Glomerular visceral epithelial cell (primary cell): Measurements from ENCODE around the gene ERO1B.
"Not testable (repeated sequence)": the region's sequence is repeated elsewhere in the genome, so short reads cannot be mapped to it uniquely, and the experiment has no call there.

ENCODE experiments used
- DNase-seq: peaks from one replicate; pipeline ENCODE4 v3.0.0-alpha.2; 2016; ENCODE audit errors: extremely low spot score

ERO1B gene

DNA sequence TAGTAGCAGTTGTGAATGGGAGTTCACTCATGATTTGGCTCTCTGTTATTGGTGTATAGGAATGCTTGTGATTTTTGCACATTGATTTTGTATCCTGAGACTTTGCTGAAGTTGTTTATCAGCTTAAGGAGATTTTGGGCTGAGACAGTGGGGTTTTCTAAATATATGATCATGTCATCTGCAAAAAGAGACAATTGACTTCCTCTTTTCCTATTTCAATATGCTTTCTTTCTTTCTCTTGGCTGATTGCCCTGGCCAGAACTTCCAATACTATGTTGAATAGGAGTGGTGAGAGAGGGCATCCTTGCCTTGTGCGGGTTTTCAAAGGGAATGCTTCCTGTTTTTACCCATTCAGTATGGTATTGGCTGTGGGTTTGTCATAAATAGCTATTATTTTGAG lies 93.7 kb downstream of the ERO1B start:
- not testable (repeated sequence) for DNase-seq

DNA sequence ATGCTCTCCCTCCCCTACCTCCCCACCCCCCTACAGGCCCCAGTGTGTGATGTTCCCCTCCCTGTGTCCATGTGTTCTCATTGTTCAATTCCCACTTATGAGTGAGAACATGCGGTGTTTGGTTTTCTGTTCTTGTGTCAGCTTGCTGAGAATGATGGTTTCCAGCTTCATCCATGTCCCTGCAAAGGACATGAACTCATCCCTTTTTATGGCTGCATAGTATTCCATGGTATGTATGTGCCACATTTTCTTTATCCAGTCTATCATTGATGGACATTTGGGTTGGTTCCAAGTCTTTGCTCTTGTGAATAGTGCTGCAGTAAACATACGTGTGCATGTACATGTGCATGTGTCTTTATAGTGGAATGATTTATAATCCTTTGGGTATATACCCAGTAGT lies 95.3 kb downstream of the ERO1B start:
- DNase-seq, result not testable (repeated sequence)

- DNase-seq, result no peak
Observed at GRCh38 chr1:236185687-236186086, 96.1 kb downstream of the ERO1B start.

GRCh38 chr1:236181059-236181458 lies 100.7 kb downstream of the ERO1B start:
- peak; percentile 23 for DNase-seq

GRCh38 chr1:236179634-236180033 lies 102.1 kb downstream of the ERO1B start:
- no peak for DNase-seq

DNA sequence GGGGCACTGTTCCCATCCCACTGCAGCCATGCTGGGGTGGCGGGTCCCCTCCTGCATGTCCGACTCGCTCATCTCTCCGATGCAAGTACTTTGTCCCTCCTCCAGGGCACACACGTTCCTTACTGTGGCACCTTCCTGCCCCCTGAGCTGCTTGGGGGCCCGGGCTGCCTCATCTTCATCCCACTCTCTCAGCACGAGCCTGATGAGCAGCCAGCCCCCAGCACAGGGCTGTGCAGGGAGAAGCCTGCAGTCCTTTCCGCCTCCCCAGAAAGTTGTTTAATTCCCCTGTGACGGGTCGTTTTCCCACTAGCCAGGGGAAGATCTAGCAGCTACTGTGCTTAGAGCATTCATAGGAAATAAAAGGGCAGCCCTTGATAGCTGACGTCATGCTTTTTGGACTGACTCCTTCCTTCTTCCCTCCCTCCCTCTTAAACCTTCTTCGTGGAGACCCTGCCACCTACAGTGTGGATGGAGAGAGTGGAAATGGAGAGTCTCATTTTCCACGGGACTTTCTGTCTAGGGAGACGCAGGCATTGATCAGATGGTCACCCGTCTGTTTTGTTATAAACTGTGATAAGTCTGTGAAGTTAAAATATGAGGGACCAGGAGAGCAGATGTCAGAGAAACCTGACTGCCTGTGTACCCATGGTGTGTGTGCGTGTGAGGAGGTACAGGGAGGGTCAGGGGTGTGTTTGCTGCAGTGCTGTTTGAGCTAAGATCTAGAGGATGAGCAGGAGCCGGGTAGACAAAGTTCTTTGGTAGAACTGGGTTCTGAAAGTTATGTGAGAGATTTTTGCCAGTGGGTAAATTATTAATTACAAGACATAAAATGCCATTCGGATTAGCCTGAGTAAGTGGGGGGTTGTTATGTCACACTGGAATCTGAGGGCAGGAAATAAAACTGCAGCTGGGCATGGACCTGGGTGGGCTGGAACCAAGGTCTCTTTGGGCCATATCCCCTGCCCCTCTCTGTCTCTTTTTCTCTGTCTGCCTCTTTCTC lies 105.1 kb downstream of the ERO1B start:
- peak; percentile 77 for DNase-seq

GRCh38 chr1:236175642-236176336 lies 106.0 kb downstream of the ERO1B start:
- DNase-seq, result peak; percentile 56

DNA sequence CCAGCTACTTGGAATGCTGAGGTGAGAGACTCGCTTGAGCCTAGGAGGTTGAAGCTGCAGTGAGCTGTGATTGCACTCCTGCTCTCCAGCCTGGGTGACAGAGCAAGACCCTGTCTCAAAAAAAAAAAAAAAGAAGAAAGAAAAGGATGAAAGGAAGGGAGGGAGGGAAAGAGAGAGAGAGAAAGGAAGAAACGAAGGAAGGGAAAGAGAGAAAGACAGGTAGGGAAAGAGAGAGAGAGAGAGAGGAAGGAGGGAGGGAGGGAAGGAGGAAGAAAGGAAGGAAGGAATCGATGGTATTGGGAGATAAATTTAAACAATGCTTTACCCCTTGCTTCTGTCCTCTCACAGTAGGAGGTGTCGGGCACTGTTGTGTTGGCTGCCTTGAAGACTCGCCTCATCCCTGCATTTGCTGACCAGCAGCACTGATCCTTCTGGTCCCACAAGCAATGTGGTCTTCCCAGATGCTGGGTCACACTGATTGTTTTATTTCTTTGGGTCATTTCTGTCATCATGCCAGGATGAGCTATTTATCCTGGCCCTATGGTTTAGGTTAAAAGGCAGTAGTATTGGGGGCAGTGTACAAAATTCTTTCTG lies 108.5 kb downstream of the ERO1B start:
- DNase-seq, result no peak

DNA sequence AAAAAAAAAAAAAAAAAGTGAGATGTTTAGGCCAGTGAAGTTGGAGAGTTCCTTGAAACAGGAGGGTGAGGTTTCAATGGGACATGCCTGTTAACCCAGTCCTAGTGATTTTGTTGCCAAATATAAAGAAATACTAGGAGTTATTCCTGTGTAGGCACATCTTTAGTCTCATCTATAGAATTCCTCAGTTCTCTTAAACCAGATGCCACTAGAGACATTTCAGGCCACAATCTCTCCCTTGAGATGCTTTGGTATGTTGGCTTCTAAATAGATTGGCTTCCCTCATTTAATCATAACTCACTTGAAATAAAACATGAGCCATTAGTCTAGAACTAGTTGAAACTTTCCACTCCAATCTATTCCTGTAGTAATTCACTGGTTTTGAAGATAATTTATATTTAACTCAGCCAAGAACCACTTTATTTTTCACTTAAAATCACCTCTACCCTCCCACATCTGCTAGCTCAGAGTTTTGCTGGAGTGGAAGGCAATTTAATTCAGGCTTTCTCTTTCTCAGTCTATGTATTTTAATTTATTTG lies 109.6 kb downstream of the ERO1B start:
- DNase-seq, result no peak

DNA sequence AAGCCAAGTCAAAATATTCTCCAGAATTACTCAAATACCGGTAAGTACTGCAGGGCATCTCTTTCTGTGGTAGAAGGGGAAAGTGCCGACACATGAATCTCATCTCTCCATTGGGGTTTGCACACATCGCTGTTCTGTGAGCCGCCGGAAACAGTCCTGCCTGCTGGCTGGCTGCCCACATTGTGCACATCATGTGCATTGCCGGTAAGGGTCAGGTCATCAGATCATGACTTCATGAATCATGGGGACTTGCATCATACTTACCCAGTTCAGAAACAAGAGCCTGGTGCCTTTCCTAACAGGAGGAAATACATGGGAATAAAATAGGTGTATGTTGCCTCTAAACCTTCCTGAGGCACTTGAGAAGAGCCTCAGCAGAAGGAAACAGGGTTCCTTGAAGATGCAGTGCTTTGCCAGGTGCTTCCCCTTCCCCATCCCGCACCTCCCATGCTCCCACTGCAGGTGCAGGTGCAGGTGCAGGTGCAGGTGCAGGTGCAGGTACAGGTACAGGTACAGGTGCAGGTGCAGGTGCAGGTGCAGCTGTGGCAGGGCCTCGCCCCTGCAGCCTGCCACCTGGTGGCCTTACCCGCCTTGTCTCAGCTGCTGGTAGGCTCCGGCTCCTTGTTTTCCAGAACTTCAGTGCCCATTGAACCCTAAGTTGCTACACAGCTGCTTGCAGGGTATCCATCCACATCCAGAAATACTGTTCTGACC lies 112.9 kb downstream of the ERO1B start:
- DNase-seq, result peak; percentile 87

- no peak for DNase-seq
Observed at GRCh38 chr1:236167578-236167977, 114.2 kb downstream of the ERO1B start.

DNA sequence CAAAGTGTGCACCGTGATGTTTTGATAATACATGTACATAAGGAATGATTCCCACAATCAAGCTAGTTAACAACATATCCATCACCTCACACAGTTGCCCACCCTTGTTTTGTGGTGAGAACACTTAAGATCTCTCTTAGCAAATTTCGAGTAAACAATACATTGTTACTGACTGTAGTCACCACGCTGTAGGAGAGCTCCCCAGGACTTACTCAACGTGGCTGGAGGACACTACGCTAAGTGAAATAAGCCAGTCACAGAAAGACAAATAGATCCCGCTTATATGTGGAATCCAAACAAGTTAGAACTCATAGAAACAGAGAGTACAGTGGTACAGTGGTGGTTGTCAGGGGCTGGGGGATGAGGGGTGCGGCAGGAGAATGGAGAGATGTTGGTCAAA lies 114.6 kb downstream of the ERO1B start:
- DNase-seq, result no peak

DNA sequence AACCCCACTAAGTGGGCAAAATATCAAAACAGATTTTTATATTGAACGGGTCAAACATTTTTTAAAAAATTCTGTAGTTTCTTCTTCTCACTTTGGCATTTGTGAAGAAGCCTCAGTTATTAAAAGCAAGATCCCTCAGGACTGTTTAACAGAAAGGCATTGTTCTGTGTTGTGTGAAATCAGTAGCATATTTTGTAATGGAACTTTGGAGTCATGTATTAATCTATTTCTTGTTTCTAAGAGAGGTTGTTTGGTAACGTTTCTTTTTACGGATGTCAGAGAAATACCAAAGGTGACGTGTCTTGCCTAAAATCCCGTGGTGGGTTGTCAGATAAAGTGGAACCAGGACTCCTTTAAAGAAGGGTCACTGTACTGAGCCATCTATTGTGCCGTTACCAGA lies 115.7 kb downstream of the ERO1B start:
- DNase-seq, result no peak
